GM12878 (cell line): Measurements from ENCODE around the gene SIX3. TPM values are rescaled to one million over a fixed set of nuclear protein-coding genes. Genes with fewer than 3 reads are reported as not detected.

ENCODE experiments used
- ATAC-seq: fragments of 200-7000 bp; cut with Tn5 transposase; 3 replicates; pipeline ENCODE4 v1.9.1; 2020; ENCODE audit warnings: mild to moderate bottlenecking, moderate library complexity
- BruUV-seq: library from RNA; stranded (reverse); fragments of 400-500 nt; replicated peaks from 2 replicates; lab custom pipeline; 2021; lab: Mats Ljungman, UMichigan
- CTCF ChIA-PET: fragments of 300-600 bp; sonication (Branson Sonifier 250); formaldehyde crosslinking; extraction: SDS; loops from one replicate; lab custom pipeline; 2021; ENCODE audit warnings: inconsistent platforms; lab: Yijun Ruan, JAX
- POLR2A ChIA-PET: fragments of 350-600 bp; formaldehyde crosslinking; extraction: SDS; loops from one replicate; lab custom pipeline; 2021; ENCODE audit warnings: inconsistent platforms; lab: Charles Lee
- RAD21 ChIA-PET: fragments of 300-600 bp; sonication (Branson Sonifier 250); formaldehyde crosslinking; loops from one replicate; lab custom pipeline; 2023; ENCODE audit warnings: antibody characterized with exemption; ENCODE audit not compliant: unreplicated experiment; lab: Charles Lee
- SMC1A ChIA-PET: fragments of 300-600 bp; sonication (Branson Sonifier 250); formaldehyde crosslinking; loops from one replicate; lab custom pipeline; 2023; ENCODE audit not compliant: unreplicated experiment, uncharacterized antibody; lab: Charles Lee
- DNase-seq: peaks from one replicate; pipeline ENCODE4 v3.0.0-alpha.2; 2011; ENCODE audit warnings: low read depth, low spot score
- FAIRE-seq: peaks from 3 replicates; lab custom pipeline; 2011; peaks lifted over from hg19 to GRCh38; lab: Jason Lieb, UNC
- H2AFZ ChIP-seq: 2 replicates; pipeline ENCODE4 v1.6.0; 2011; ENCODE audit warnings: low read depth, low read length, control low read depth; ENCODE audit not compliant: control insufficient read depth
- H3K27ac ChIP-seq: 2 replicates; pipeline ENCODE4 v1.5.1; 2011; ENCODE audit warnings: control low read depth; ENCODE audit not compliant: control insufficient read depth, insufficient read depth
- H3K27me3 ChIP-seq, 2 experiments: replicated peaks in 1 of 2; 2 replicates each; pipeline versions ENCODE4 v1.6.0 to v1.6.1; 2011; ENCODE audit warnings: low read length in 1 of 2; ENCODE audit not compliant: control insufficient read depth in 2 of 2, insufficient read depth in 2 of 2
- H3K36me3 ChIP-seq, 2 experiments: 2 replicates each; pipeline ENCODE4 v1.5.1; 2011; ENCODE audit warnings: low read length in 1 of 2; ENCODE audit not compliant: control insufficient read depth in 2 of 2, insufficient read depth in 2 of 2
- H3K4me1 ChIP-seq: 2 replicates; pipeline ENCODE4 v1.6.1; 2011; ENCODE audit warnings: mild to moderate bottlenecking, low read length, moderate library complexity, mixed read lengths; ENCODE audit not compliant: control insufficient read depth, insufficient read depth
- H3K4me2 ChIP-seq: 2 replicates; pipeline ENCODE4 v1.6.0; 2011; ENCODE audit warnings: control low read depth; ENCODE audit not compliant: control insufficient read depth, insufficient read depth
- H3K4me3 ChIP-seq: fragments of 200-600 bp; sonication (generic); 2 replicates; pipeline ENCODE4 v1.5.1; 2016
- H3K79me2 ChIP-seq: 2 replicates; pipeline ENCODE4 v1.6.0; 2011; ENCODE audit warnings: low read length; ENCODE audit not compliant: control insufficient read depth, insufficient read depth
- H3K9ac ChIP-seq: 2 replicates; pipeline ENCODE4 v1.8.0; 2011; ENCODE audit warnings: low read length, control low read depth, mixed read lengths; ENCODE audit not compliant: control insufficient read depth, insufficient read depth
- H3K9me3 ChIP-seq: replicated peaks from 3 replicates; pipeline ENCODE4 v1.5.1; 2011; ENCODE audit warnings: mild to moderate bottlenecking, low read length; ENCODE audit not compliant: control insufficient read depth, insufficient read depth
- H4K20me1 ChIP-seq: 2 replicates; pipeline ENCODE4 v1.6.0; 2011; ENCODE audit not compliant: control insufficient read depth, insufficient read depth
- EZH2 ChIP-seq: IDR thresholded peaks from 2 replicates; pipeline ENCODE4 v1.6.1; 2012; ENCODE audit warnings: low read depth, mild to moderate bottlenecking, control low read depth, inconsistent platforms, low read length, borderline replicate concordance; ENCODE audit not compliant: control insufficient read depth
- RAD51 ChIP-seq: fragments of 450-650 bp; IDR thresholded peaks from 2 replicates; pipeline ENCODE4 v1.6.1; 2016; ENCODE audit warnings: moderate library complexity, mild to moderate bottlenecking, inconsistent platforms
- SUZ12 ChIP-seq: fragments of 200-600 bp; sonication (generic); IDR thresholded peaks from one replicate; pipeline ENCODE4 v1.6.1; 2018; ENCODE audit warnings: antibody characterized with exemption, mild to moderate bottlenecking; ENCODE audit not compliant: unreplicated experiment
- WGBS: methylation state at CpG from one replicate; pipeline ENCODE4 v1.1.6; 2016; ENCODE audit warnings: low lambda C conversion rate; ENCODE audit not compliant: insufficient replicate concordance, insufficient coverage; ENCODE audit errors: missing lambda C conversion rate; 5-methylcytosine and 5-hydroxymethylcytosine counted together
- in situ Hi-C: fragments of 300-500 bp; cut with MboI; formaldehyde crosslinking; loops from 9 replicates; pipeline ENCODE4 v1.14.3; 2018; ENCODE audit warnings: mixed read lengths
- intact Hi-C: fragments of 100-400 bp; cut with micrococcal nuclease; formaldehyde crosslinking; loops from one replicate; pipeline ENCODE4 v1.14.2; 2022; ENCODE audit not compliant: unreplicated experiment
- polyA plus RNA-seq, 11 experiments: library from polyadenylated mRNA; depleted of rRNA in 4 of 11; unstranded in 6 of 11; stranded (reverse) in 5 of 11; fragments of >200 nt; fragmentation: Nextera tagmentation in 4 of 11; fragmentation: Illumina TruSeq in 1 of 11; extraction: Ambion mirVana in 4 of 11; extraction: Trizol in 1 of 11; gene quantifications; 1 replicate in 1 of 11; 2 replicates in 10 of 11; pipeline versions ENCODE4 v1.2.1 to v1.2.3, GENCODE V29; 2011 to 2016; ENCODE audit warnings: inconsistent platforms in 2 of 11, missing spikeins in 2 of 11, low read depth in 1 of 11
- total RNA-seq, 4 experiments: library from RNA; depleted of rRNA in 3 of 4; stranded (reverse); fragments of >200 nt in 3 of 4; fragmentation: Illumina TruSeq in 1 of 4; extraction: Trizol in 1 of 4; gene quantifications; 2 replicates each; pipeline versions ENCODE4 v1.2.1 to v1.2.3, GENCODE V29; 2013 to 2021

Gene SIX3
- total and polyA plus RNA-seq, 10 of the 15 experiments (the other 5 are each of a cell fraction or from before 2014, with no cell fraction given) = 0.05 to 0.42 (median 0.13) TPM; not detected in 4

- intact Hi-C loops (no loop called here), in situ Hi-C loops (no loop called here)
Measured at GRCh38 chr2:44940049-44940494, 1.4 kb upstream of the SIX3 start.

GRCh38 chr2:44940732-44941464 is 604 bp upstream of the SIX3 start:
- no peaks in the 10 kb centered on the region for H3K79me2 ChIP-seq
- peaks cover 2% of the 10 kb centered on the region; the same call in 1 of the 3 replicates for H3K9me3 ChIP-seq
- ChIA-PET CTCF (no interaction called here), SMC1A (interaction anchor here (1.6 kb wide), 1 partner anchor 15 kb away, joined by 4 read pairs; no protein-coding TSS in a partner anchor), POLR2A (no interaction called here), RAD21 (no interaction called here)
- H3K9ac ChIP-seq = no peak overlapping the region
- in situ Hi-C loops (no loop called here), intact Hi-C loops (no loop called here)
- no peak for FAIRE-seq
- H3K36me3 ChIP-seq = no peaks in the 10 kb centered on the region
- no peaks in the 10 kb centered on the region for H4K20me1 ChIP-seq
- BruUV-seq = no TSS peak
- no peak overlapping the region for H3K4me3 ChIP-seq
- H2AFZ ChIP-seq = no peak overlapping the region
- peaks cover 29 to 35% of the 10 kb centered on the region in 2 experiments for H3K27me3 ChIP-seq
- no peak overlapping the region for H3K27ac ChIP-seq
- TF ChIP-seq SUZ12 (peak; percentile 47), EZH2 (no peak)
- 34% methylated on average over 25 of the region's 25 CpGs for WGBS
- no peak for DNase-seq
- no peaks in the 10 kb centered on the region for H3K4me1 ChIP-seq
- no peak for ATAC-seq
- no peak overlapping the region for H3K4me2 ChIP-seq

More at GRCh38 chr2:44940049-44940494, 1.4 kb upstream of the SIX3 start:
- SMC1A ChIA-PET = interaction anchor here (0.6 to 1.6 kb wide), 2 partner anchors 16 to 245 kb away, joined by 3 to 4 read pairs; no protein-coding TSS in a partner anchor
- peaks cover 33 to 34% of the 10 kb centered on the region in 2 experiments for H3K27me3 ChIP-seq
- no peak overlapping the region for H3K27ac ChIP-seq
- H3K4me3 ChIP-seq = no peak overlapping the region
- no peak overlapping the region for H3K9ac ChIP-seq
- H3K79me2 ChIP-seq = no peaks in the 10 kb centered on the region
- no peak overlapping the region for H2AFZ ChIP-seq
- CTCF ChIA-PET = interaction anchor here (0.6 to 0.7 kb wide), 2 partner anchors 25 to 92 kb away, joined by 3 to 4 read pairs; no protein-coding TSS in a partner anchor
- FAIRE-seq = no peak
- POLR2A ChIA-PET = interaction anchor here (1.2 kb wide), 1 partner anchor 323 kb away, joined by 6 read pairs; no protein-coding TSS in a partner anchor
- no peak overlapping the region for H3K4me2 ChIP-seq
- no peaks in the 10 kb centered on the region for H4K20me1 ChIP-seq
- DNase-seq = no peak
- peak; percentile 87; the same call in 1 of the 2 replicates for TF ChIP-seq EZH2
- TF ChIP-seq RAD51 = no peak
- no TSS peak for BruUV-seq
- ATAC-seq = no peak
- H3K4me1 ChIP-seq = no peaks in the 10 kb centered on the region
- peaks cover 2% of the 10 kb centered on the region; the same call in 1 of the 3 replicates for H3K9me3 ChIP-seq
- RAD21 ChIA-PET = no interaction called here
- no peaks in the 10 kb centered on the region for H3K36me3 ChIP-seq
- 69% methylated on average over 14 of the region's 14 CpGs for WGBS
